ENCODE data around the gene DNAJC21.
"Not testable (repeated sequence)": the region's sequence is repeated elsewhere in the genome, so short reads cannot be mapped to it uniquely, and the experiment has no call there.

DNAJC21 gene

GRCh38 chr5:34959323-34959722 is 30.0 kb downstream of the DNAJC21 start:
- TF ChIP-seq CTCF (IDR thresholded peaks at IDR 0.05; ENCODE audit: control extremely low read depth, extremely low read depth, low read depth, missing control alignments), result no peak
- DNase-seq (ENCODE audit: extremely low spot score), result peak; percentile 59
- ChIA-PET POLR2A (no interaction called here), CTCF (interaction anchor here (1.2 to 3.5 kb wide), 8 partner anchors 9 to 48 kb away, joined by 3 to 28 read pairs (median 4); partner anchors contain the start of gene DNAJC21)

DNA sequence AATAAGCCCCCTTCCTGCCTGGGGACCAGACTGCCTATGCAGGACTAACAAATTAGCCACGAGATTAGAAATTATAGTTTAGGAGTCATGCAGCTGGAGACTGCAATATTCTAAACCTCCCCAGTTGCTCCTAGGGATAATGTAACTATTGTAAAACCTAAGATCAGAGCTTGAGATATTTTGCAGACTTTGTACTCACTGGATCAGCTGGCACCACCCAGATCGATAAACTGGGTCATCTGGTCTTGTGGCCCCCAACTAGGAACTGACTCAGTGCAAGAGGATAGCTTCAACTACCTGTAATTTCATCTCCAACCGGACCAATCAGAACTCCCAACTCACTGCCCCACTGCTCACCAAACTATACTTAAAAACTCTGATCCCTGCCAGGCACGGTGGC is 38.2 kb downstream of the DNAJC21 start:
- DNase-seq (ENCODE audit: extremely low spot score), result no peak
- POLR2A ChIA-PET, result no interaction called here
- TF ChIP-seq CTCF (IDR thresholded peaks at IDR 0.05; ENCODE audit: control extremely low read depth, extremely low read depth, low read depth, missing control alignments), result no peak
- CTCF ChIA-PET, result interaction anchor here (0.8 to 2.4 kb wide), 3 partner anchors 10 to 482 kb away, joined by 3 to 13 read pairs (median 3); no protein-coding TSS in a partner anchor

GRCh38 chr5:34968258-34968657 is 38.9 kb downstream of the DNAJC21 start:
- ChIA-PET POLR2A (interaction anchor here (0.6 kb wide), 1 partner anchor 265 kb away, joined by 3 read pairs; no protein-coding TSS in a partner anchor), CTCF (interaction anchor here (0.8 to 2.4 kb wide), 6 partner anchors 8 to 483 kb away, joined by 3 to 13 read pairs (median 4); no protein-coding TSS in a partner anchor)
- DNase-seq (ENCODE audit: extremely low spot score), result no peak

GRCh38 chr5:34970552-34970951 is 41.2 kb downstream of the DNAJC21 start:
- POLR2A ChIA-PET, result no interaction called here
- CTCF ChIA-PET, result interaction anchor here (2.4 kb wide), 1 partner anchor 33 kb away, joined by 9 read pairs; no protein-coding TSS in a partner anchor

More at GRCh38 chr5:34968258-34968657, 38.9 kb downstream of the DNAJC21 start:
- TF ChIP-seq CTCF (IDR thresholded peaks at IDR 0.05; ENCODE audit: control extremely low read depth, extremely low read depth, low read depth, missing control alignments), result no peak

GRCh38 chr5:34971655-34972054 is 42.3 kb downstream of the DNAJC21 start:
- CTCF ChIA-PET; DNase-seq (ENCODE audit: extremely low spot score): not testable (repeated sequence)
- POLR2A ChIA-PET, result interaction anchor here (0.5 kb wide), 1 partner anchor 24 kb away, joined by 3 read pairs; no protein-coding TSS in a partner anchor

More at GRCh38 chr5:34970552-34970951, 41.2 kb downstream of the DNAJC21 start:
- DNase-seq (ENCODE audit: extremely low spot score), result no peak
- TF ChIP-seq CTCF (IDR thresholded peaks at IDR 0.05; ENCODE audit: control extremely low read depth, extremely low read depth, low read depth, missing control alignments), result no peak

GRCh38 chr5:34976347-34976746 is 47.0 kb downstream of the DNAJC21 start:
- CTCF ChIA-PET, result interaction anchor here (1.9 to 2.2 kb wide), 2 partner anchors 27 kb away, joined by 6 to 15 read pairs; no protein-coding TSS in a partner anchor
- POLR2A ChIA-PET, result no interaction called here
- no peak for TF ChIP-seq CTCF (IDR thresholded peaks at IDR 0.05; ENCODE audit: control extremely low read depth, extremely low read depth, low read depth, missing control alignments)
- no peak for DNase-seq (ENCODE audit: extremely low spot score)

DNA sequence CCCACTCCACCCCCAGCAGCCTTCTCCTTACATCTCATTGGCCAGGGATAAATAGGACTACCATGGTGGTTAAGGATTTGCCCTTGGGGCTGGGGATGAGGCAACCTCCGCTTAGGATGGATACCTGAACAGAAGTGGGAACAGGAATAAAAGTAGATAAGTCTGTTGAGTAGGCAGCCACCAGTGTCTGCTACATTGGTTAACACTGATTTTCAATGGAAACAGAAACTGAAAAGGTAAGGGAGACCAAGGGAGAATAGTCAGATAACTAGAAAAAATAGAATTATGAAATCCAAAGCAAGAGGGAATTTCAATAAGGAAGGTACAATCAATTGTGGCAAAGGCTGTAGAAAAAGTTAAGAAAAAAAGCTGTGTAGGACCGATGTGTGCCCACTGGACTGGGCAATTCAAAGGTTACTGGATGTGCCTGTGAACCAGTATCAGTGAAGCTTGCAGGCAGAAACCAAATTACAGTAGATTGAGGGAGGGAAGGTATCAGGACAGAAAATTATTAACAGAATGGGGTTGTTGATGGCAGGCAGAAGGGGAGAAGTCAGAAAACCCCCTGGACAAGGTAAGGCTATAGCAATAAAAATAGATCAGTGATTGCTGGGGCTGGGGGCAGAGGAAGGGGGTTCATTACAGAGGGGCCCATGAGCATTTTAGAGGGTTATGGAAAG is 48.7 kb downstream of the DNAJC21 start:
- ChIA-PET CTCF (interaction anchor here (0.8 to 2.2 kb wide), 6 partner anchors 10 to 53 kb away, joined by 3 to 15 read pairs (median 4); no protein-coding TSS in a partner anchor), POLR2A (no interaction called here)
- peak; percentile 29 for DNase-seq (ENCODE audit: extremely low spot score)
- no peak for TF ChIP-seq CTCF (IDR thresholded peaks at IDR 0.05; ENCODE audit: control extremely low read depth, extremely low read depth, low read depth, missing control alignments)

Data from GM10248 (cell line).